ENCODE measurements around the gene CPE. TPM values are rescaled to one million over a fixed set of nuclear protein-coding genes. Genes with fewer than 3 reads are reported as not detected.

The CPE gene
- polyA plus RNA-seq, 1 donor (not counting 4 experiments of a cell fraction or from before 2014, with no cell fraction given): 1.9 TPM

DNA sequence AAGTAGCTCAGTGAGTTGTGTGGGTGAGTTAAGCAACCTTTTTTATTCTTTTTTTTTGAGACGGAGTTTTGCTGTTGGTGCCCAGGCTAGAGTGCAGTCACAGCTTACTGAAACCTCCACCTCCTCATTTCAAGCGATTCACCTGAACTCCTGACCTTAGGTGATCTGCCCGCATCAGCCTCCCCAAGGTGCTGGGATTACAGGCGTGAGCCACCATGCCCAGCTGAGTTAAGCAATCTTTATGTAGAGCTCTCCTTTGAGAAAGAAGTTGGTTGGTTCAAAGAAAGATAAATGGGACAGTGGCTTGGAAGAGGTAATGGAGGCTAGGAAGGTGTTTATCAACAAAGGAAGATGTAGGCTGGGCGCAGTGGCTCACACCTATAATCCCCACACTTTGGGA, 48.1 kb upstream of the CPE start:
- H4K20me1 ChIP-seq (ENCODE audit: control insufficient read depth, extremely low read depth, insufficient read depth, low read length): peaks cover 50% of the 10 kb centered on the region
- dilution Hi-C loops (cut with MboI; ENCODE audit: extremely low pct_ligation_motif_present, low sequenced_read_pairs): loop anchor here (25.0 kb wide), 1 partner anchor 132 kb away; no protein-coding TSS in a partner anchor
- no peaks in the 10 kb centered on the region for H3K9me1 ChIP-seq (ENCODE audit: control insufficient read depth, extremely low read depth, insufficient read depth, low read length)
- peak overlapping the region; percentile 77 for H3K4me2 ChIP-seq (ENCODE audit: control insufficient read depth, extremely low read depth, insufficient read depth, low read depth, low read length)
- DNase-seq (ENCODE audit: low read depth, low spot score) (no peak), FAIRE-seq (no peak)
- H3K9ac ChIP-seq (ENCODE audit: control insufficient read depth, extremely low read depth, insufficient read depth, low read length): peak overlapping the region; percentile 49
- H3K27me3 ChIP-seq (ENCODE audit: control insufficient read depth, extremely low read depth, insufficient read depth, low read length): no peaks in the 10 kb centered on the region
- peaks cover 30% of the 10 kb centered on the region for H3K4me1 ChIP-seq (ENCODE audit: control insufficient read depth, extremely low read depth, insufficient read depth, low read length)
- H3K36me3 ChIP-seq (ENCODE audit: control insufficient read depth in 2 of 2, extremely low read depth in 1 of 2, insufficient read depth in 2 of 2, low read length in 2 of 2): peaks cover 18% of the 10 kb centered on the region in 2 experiments
- no peaks in the 10 kb centered on the region for H3K9me3 ChIP-seq (ENCODE audit: control insufficient read depth, low read depth, low read length)
- no peak for TF ChIP-seq CTCF (optimal IDR thresholded peaks at IDR 0.05 in 1 of 3, IDR thresholded peaks at IDR 0.05 in 1 of 3, conservative IDR thresholded peaks at IDR 0.05 in 1 of 3; ENCODE audit: extremely low read depth in 1 of 3, insufficient read depth in 2 of 3, low read length in 3 of 3)
- TF ChIP-seq EZH2 (IDR thresholded peaks at IDR 0.05; ENCODE audit: low read length): no peak
- peak overlapping the region; percentile 68 to 100 (median 83) for H3K4me3 ChIP-seq (ENCODE audit: control insufficient read depth in 2 of 3, extremely low read depth in 1 of 3, insufficient read depth in 2 of 3, low read depth in 1 of 3, low read length in 3 of 3)
- no peak overlapping the region for H2AFZ ChIP-seq (ENCODE audit: control insufficient read depth, low read length)
- peaks cover 82% of the 10 kb centered on the region for H3K79me2 ChIP-seq (ENCODE audit: control insufficient read depth, insufficient read depth, low read length)
- no peak overlapping the region for H3K27ac ChIP-seq (ENCODE audit: control insufficient read depth, insufficient read depth, low read length)

GRCh38 chr4:165331359-165331758, 47.4 kb upstream of the CPE start:
- dilution Hi-C loops (cut with MboI; ENCODE audit: extremely low pct_ligation_motif_present, low sequenced_read_pairs): loop anchor here (25.0 kb wide), 1 partner anchor 131 kb away; no protein-coding TSS in a partner anchor
- Histone ChIP-seq H4K20me1 (ENCODE audit: control insufficient read depth, extremely low read depth, insufficient read depth, low read length) (peaks cover 53% of the 10 kb centered on the region), H3K9ac (ENCODE audit: control insufficient read depth, extremely low read depth, insufficient read depth, low read length) (peak overlapping the region; percentile 49), H3K27ac (ENCODE audit: control insufficient read depth, insufficient read depth, low read length) (no peak overlapping the region), H3K9me1 (ENCODE audit: control insufficient read depth, extremely low read depth, insufficient read depth, low read length) (no peaks in the 10 kb centered on the region), H3K4me1 (ENCODE audit: control insufficient read depth, extremely low read depth, insufficient read depth, low read length) (peaks cover 24% of the 10 kb centered on the region), H3K4me2 (ENCODE audit: control insufficient read depth, extremely low read depth, insufficient read depth, low read depth, low read length) (peak overlapping the region; percentile 77), H3K36me3 (ENCODE audit: control insufficient read depth in 2 of 2, extremely low read depth in 1 of 2, insufficient read depth in 2 of 2, low read length in 2 of 2) (peaks cover 18% of the 10 kb centered on the region in 2 experiments), H2AFZ (ENCODE audit: control insufficient read depth, low read length) (no peak overlapping the region), H3K79me2 (ENCODE audit: control insufficient read depth, insufficient read depth, low read length) (peaks cover 88% of the 10 kb centered on the region), H3K4me3 (ENCODE audit: control insufficient read depth in 2 of 3, extremely low read depth in 1 of 3, insufficient read depth in 2 of 3, low read depth in 1 of 3, low read length in 3 of 3) (peak overlapping the region; percentile 68 to 100 (median 83)), H3K27me3 (ENCODE audit: control insufficient read depth, extremely low read depth, insufficient read depth, low read length) (no peaks in the 10 kb centered on the region), H3K9me3 (ENCODE audit: control insufficient read depth, low read depth, low read length) (no peaks in the 10 kb centered on the region)
- FAIRE-seq: no peak
- no peak for DNase-seq (ENCODE audit: low read depth, low spot score)
- no peak for TF ChIP-seq CTCF (optimal IDR thresholded peaks at IDR 0.05 in 1 of 3, IDR thresholded peaks at IDR 0.05 in 1 of 3, conservative IDR thresholded peaks at IDR 0.05 in 1 of 3; ENCODE audit: extremely low read depth in 1 of 3, insufficient read depth in 2 of 3, low read length in 3 of 3)

Data from keratinocyte (primary cell).